ENCODE measurements around the gene PGS1. TPM values are rescaled to one million over a fixed set of nuclear protein-coding genes. Genes with fewer than 3 reads are reported as not detected.

Gene PGS1
- total and polyA plus RNA-seq, 2 of the 8 experiments (the other 6 are each of a cell fraction or from before 2014, with no cell fraction given) = 46.7 to 60.0 TPM

- Histone ChIP-seq H3K4me2 (ENCODE audit: insufficient read depth in 1 of 2, low read depth in 2 of 2, low read length in 2 of 2) (peak overlapping the region; percentile 66 to 80), H3K9ac (replicated peaks in 1 of 4; ENCODE audit: extremely low read depth in 1 of 4, low read depth in 3 of 4, low read length in 3 of 4) (no peak overlapping the region), H2BK120ac (replicated peaks; ENCODE audit: low read depth, low read length) (no peak overlapping the region), H3K79me1 (ENCODE audit: low read depth, low read length) (no peaks in the 10 kb centered on the region), H3K4me1 (replicated peaks in 1 of 4; ENCODE audit: control insufficient read depth in 3 of 4, insufficient read depth in 4 of 4, low read length in 3 of 4) (peaks cover 13 to 50% (median 32%) of the 10 kb centered on the region in 4 experiments), H3K79me2 (ENCODE audit: control insufficient read depth in 1 of 2, insufficient read depth in 2 of 2, low read length in 2 of 2) (peaks cover 8 to 28% of the 10 kb centered on the region in 2 experiments; a peak in 3 of 4 replicates), H3K27ac (ENCODE audit: low read depth, low read length) (no peak overlapping the region), H3K23ac (ENCODE audit: insufficient read length) (no peak overlapping the region), H3K27me3 (replicated peaks in 1 of 4; ENCODE audit: control insufficient read depth in 3 of 4, extremely low read depth in 1 of 4, insufficient read depth in 3 of 4, low read length in 3 of 4) (peaks cover 0 to 27% (median 12%) of the 10 kb centered on the region in 4 experiments; a peak in 4 of 7 replicates), H3K18ac (ENCODE audit: extremely low read depth, low read length) (no peak overlapping the region), H2BK20ac (ENCODE audit: low read length) (no peak overlapping the region), H2BK5ac (ENCODE audit: low read depth, low read length) (no peak overlapping the region), H2AK5ac (ENCODE audit: low read depth, low read length) (no peak overlapping the region), H2BK15ac (ENCODE audit: low read length) (no peak overlapping the region), H3K56ac (replicated peaks; ENCODE audit: insufficient read length, low read depth, low read length) (no peak overlapping the region), H4K20me1 (replicated peaks in 1 of 2; ENCODE audit: control insufficient read depth in 1 of 2, insufficient read depth in 2 of 2, low read length in 2 of 2) (peaks cover 16 to 21% of the 10 kb centered on the region in 2 experiments), H3K4me3 (ENCODE audit: extremely low read depth in 1 of 4, insufficient read depth in 2 of 4, low read depth in 3 of 4, low read length in 4 of 4) (peak overlapping the region; percentile 15 to 81 (median 71); a peak in 6 of 8 replicates), H3K23me2 (ENCODE audit: low read depth, low read length) (peaks cover 16% of the 10 kb centered on the region), H3K36me3 (ENCODE audit: control insufficient read depth in 2 of 4, insufficient read depth in 4 of 4, low read length in 3 of 4) (peaks cover 2 to 19% (median 7%) of the 10 kb centered on the region in 4 experiments; a peak in 5 of 8 replicates), H4K5ac (ENCODE audit: insufficient read length, low read depth, low read length) (no peak overlapping the region), H2AFZ (ENCODE audit: low read length) (no peak overlapping the region), H3K4ac (replicated peaks; ENCODE audit: insufficient read length, low read depth, low read length) (no peak overlapping the region), H4K8ac (ENCODE audit: extremely low read depth, insufficient read depth, low read length) (no peak overlapping the region), H3K9me3 (ENCODE audit: insufficient read depth in 2 of 2, low read depth in 1 of 2, low read length in 1 of 2) (no peaks in the 10 kb centered on the region), H2BK12ac (ENCODE audit: low read depth, low read length) (no peak overlapping the region), H4K91ac (replicated peaks; ENCODE audit: insufficient read length, low read length) (no peak overlapping the region), H3K14ac (ENCODE audit: insufficient read length) (no peak overlapping the region)
- no peak for DNase-seq (ENCODE audit: low read depth in 1 of 2, low spot score in 2 of 2)
- ChIA-PET CTCF (ENCODE audit: partially characterized antibody) (interaction anchor here (0.7 to 20.5 kb wide), 12 partner anchors 10 to 107 kb away, joined by 3 to 257 read pairs (median 4); no protein-coding TSS in a partner anchor), POLR2A (ENCODE audit: partially characterized antibody) (interaction anchor here (0.5 to 4.9 kb wide), 13 partner anchors 10 to 509 kb away, joined by 3 to 29 read pairs (median 7); no protein-coding TSS in a partner anchor)
- no peak for FAIRE-seq
- WGBS, 2 experiments (ENCODE audit: extremely low coverage in 1 of 2, insufficient coverage in 1 of 2, insufficient read length in 1 of 2, insufficient replicate concordance in 2 of 2, low coverage in 1 of 2, low lambda C conversion rate in 2 of 2, missing lambda C conversion rate in 1 of 2) = 74% methylated on average over 16 of the region's 25 CpGs; no CpG with 5 or more reads in 1 of the 2 experiments
- TF ChIP-seq POLR2AphosphoS5 (IDR thresholded peaks at IDR 0.05; ENCODE audit: low read depth, low read length) = no peak
- peak; percentile 37 for TF ChIP-seq TAF7 (optimal IDR thresholded peaks at IDR 0.05; ENCODE audit: borderline replicate concordance, low read depth, low read length)
- TF ChIP-seq ATF3 (IDR thresholded peaks at IDR 0.05; ENCODE audit: insufficient read depth, low read depth, low read length) = no peak
- TF ChIP-seq TEAD4 (IDR thresholded peaks at IDR 0.05; ENCODE audit: low read depth, low read length) = peak; percentile 85
- TF ChIP-seq CEBPB (IDR thresholded peaks at IDR 0.05; ENCODE audit: low read depth, low read length) = no peak
- TF ChIP-seq MAX (IDR thresholded peaks at IDR 0.05) = peak; percentile 91
- no peak for TF ChIP-seq CTBP2 (IDR thresholded peaks at IDR 0.05; ENCODE audit: borderline replicate concordance, insufficient read depth, insufficient read length, low read length)
- no peak for TF ChIP-seq RFX5 (IDR thresholded peaks at IDR 0.05; ENCODE audit: borderline replicate concordance, low read depth, low read length)
- TF ChIP-seq RNF2 (IDR thresholded peaks at IDR 0.05; ENCODE audit: borderline replicate concordance, low read depth, low read length, missing control alignments, poor library complexity, severe bottlenecking) = peak; percentile 33
Measured at GRCh38 chr17:78357672-78358537, 20.5 kb upstream of the PGS1 start.
